Smooth muscle cell (in vitro differentiated cells): ENCODE data around the gene SCTR. TPM values are rescaled to one million over a fixed set of nuclear protein-coding genes. Genes with fewer than 3 reads are reported as not detected.

Source experiments
- DNase-seq: peaks from one replicate; lab custom pipeline; 2025; ENCODE audit not compliant: unreplicated experiment; lab: John Stamatoyannopoulos, UW
- H2AFZ ChIP-seq: fragments of 200-600 bp; sonication (generic); 2 replicates; pipeline ENCODE4 v1.6.0; 2016; ENCODE audit warnings: antibody characterized with exemption, low read depth, mild to moderate bottlenecking
- H3F3A ChIP-seq: fragments of 200-600 bp; sonication (generic); 2 replicates; pipeline ENCODE4 v1.6.0; 2017; ENCODE audit warnings: antibody characterized with exemption, low read depth
- H3K27ac ChIP-seq: fragments of 200-600 bp; sonication (generic); 2 replicates; pipeline ENCODE4 v1.5.1; 2016; ENCODE audit warnings: low read depth, mild to moderate bottlenecking
- H3K27me3 ChIP-seq: fragments of 200-600 bp; sonication (generic); 2 replicates; pipeline ENCODE4 v1.6.1; 2016; ENCODE audit warnings: low read depth, mild to moderate bottlenecking
- H3K36me3 ChIP-seq: fragments of 200-600 bp; sonication (generic); 2 replicates; pipeline ENCODE4 v1.5.1; 2016; ENCODE audit warnings: low read depth
- H3K4me1 ChIP-seq: fragments of 200-600 bp; sonication (generic); 2 replicates; pipeline ENCODE4 v1.5.1; 2016; ENCODE audit warnings: low read depth
- H3K4me2 ChIP-seq: fragments of 200-600 bp; sonication (generic); 2 replicates; pipeline ENCODE4 v1.6.0; 2016; ENCODE audit warnings: mild to moderate bottlenecking
- H3K4me3 ChIP-seq: fragments of 200-600 bp; sonication (generic); 2 replicates; pipeline ENCODE4 v1.5.1; 2016; ENCODE audit warnings: mild to moderate bottlenecking
- H3K79me2 ChIP-seq: fragments of 200-600 bp; sonication (generic); 2 replicates; pipeline ENCODE4 v1.6.0; 2016; ENCODE audit warnings: low read depth, mild to moderate bottlenecking
- H3K9ac ChIP-seq: fragments of 200-600 bp; sonication (generic); 2 replicates; pipeline ENCODE4 v1.6.0; 2016; ENCODE audit warnings: low read depth
- H3K9me3 ChIP-seq: fragments of 200-600 bp; sonication (generic); replicated peaks from 2 replicates; pipeline ENCODE4 v1.5.1; 2016; ENCODE audit warnings: low read depth
- H4K20me1 ChIP-seq: fragments of 200-600 bp; sonication (generic); 2 replicates; pipeline ENCODE4 v1.6.0; 2016; ENCODE audit warnings: low read depth
- CTCF ChIP-seq: fragments of 200-600 bp; sonication (generic); IDR thresholded peaks from 2 replicates; pipeline ENCODE4 v1.5.1; 2017; ENCODE audit warnings: borderline replicate concordance, mild to moderate bottlenecking, antibody characterized with exemption; ENCODE audit not compliant: insufficient read depth, poor library complexity, severe bottlenecking
- WGBS: methylation state at CpG from one replicate; pipeline ENCODE4 v1.1.7; 2016; ENCODE audit warnings: low lambda C conversion rate; 5-methylcytosine and 5-hydroxymethylcytosine counted together
- polyA plus RNA-seq: library from polyadenylated mRNA; unstranded; fragments of >200 nt; fragmentation: Nextera tagmentation; extraction: Ambion mirVana; gene quantifications from 2 replicates; pipeline ENCODE4 v1.2.1, GENCODE V29; 2016
- total RNA-seq: library from RNA; depleted of rRNA; stranded (reverse); fragments of >200 nt; gene quantifications from 2 replicates; pipeline ENCODE4 v1.2.3, GENCODE V29; 2014

Gene SCTR
- total and polyA plus RNA-seq, 2 experiments from 2014 or later = not detected

GRCh38 chr2:119425620-119426395, 98.5 kb downstream of the SCTR start:
- WGBS = 74% methylated on average over 7 of the region's 7 CpGs

GRCh38 chr2:119425119-119425405, 99.2 kb downstream of the SCTR start:
- no peaks in the 10 kb centered on the region for H3K27me3 ChIP-seq

More at GRCh38 chr2:119425620-119426395, 98.5 kb downstream of the SCTR start:
- Histone ChIP-seq H3K79me2 (no peaks in the 10 kb centered on the region), H3K4me3 (no peak overlapping the region), H3F3A (peaks cover 4% of the 10 kb centered on the region), H4K20me1 (no peaks in the 10 kb centered on the region), H3K4me2 (no peak overlapping the region), H3K9me3 (no peaks in the 10 kb centered on the region), H3K4me1 (no peaks in the 10 kb centered on the region), H3K9ac (no peak overlapping the region), H3K27me3 (no peaks in the 10 kb centered on the region), H2AFZ (no peak overlapping the region), H3K36me3 (no peaks in the 10 kb centered on the region), H3K27ac (no peak overlapping the region)
- DNase-seq = no peak
- no peak for TF ChIP-seq CTCF

GRCh38 chr2:119424284-119425118, 99.8 kb downstream of the SCTR start:
- no peaks in the 10 kb centered on the region for H3F3A ChIP-seq
- DNase-seq = no peak
- no peaks in the 10 kb centered on the region for H4K20me1 ChIP-seq
- no peaks in the 10 kb centered on the region for H3K79me2 ChIP-seq
- no peaks in the 10 kb centered on the region for H3K9me3 ChIP-seq
- no peak overlapping the region for H2AFZ ChIP-seq
- TF ChIP-seq CTCF = no peak
- no peak overlapping the region for H3K4me2 ChIP-seq
- H3K36me3 ChIP-seq = no peaks in the 10 kb centered on the region
- H3K9ac ChIP-seq = no peak overlapping the region
- H3K27ac ChIP-seq = no peak overlapping the region
- no peak overlapping the region for H3K4me3 ChIP-seq
- H3K27me3 ChIP-seq = no peaks in the 10 kb centered on the region
- H3K4me1 ChIP-seq = no peaks in the 10 kb centered on the region
- WGBS = 86% methylated on average over 10 of the region's 10 CpGs

More at GRCh38 chr2:119425119-119425405, 99.2 kb downstream of the SCTR start:
- no peaks in the 10 kb centered on the region for H3K79me2 ChIP-seq
- H3K27ac ChIP-seq = no peak overlapping the region
- no peak overlapping the region for H3K4me3 ChIP-seq
- no peak overlapping the region for H2AFZ ChIP-seq
- no peak overlapping the region for H3K4me2 ChIP-seq
- no peak for DNase-seq
- no peaks in the 10 kb centered on the region for H3F3A ChIP-seq
- H4K20me1 ChIP-seq = no peaks in the 10 kb centered on the region
- H3K4me1 ChIP-seq = no peaks in the 10 kb centered on the region
- no peaks in the 10 kb centered on the region for H3K9me3 ChIP-seq
- no peak overlapping the region for H3K9ac ChIP-seq
- TF ChIP-seq CTCF = no peak
- H3K36me3 ChIP-seq = no peaks in the 10 kb centered on the region
- 100% methylated on average over 1 of the region's 1 CpG for WGBS
